ENCODE measurements around the gene PUM1. TPM values are rescaled to one million over a fixed set of nuclear protein-coding genes. Genes with fewer than 3 reads are reported as not detected.
"Not testable (repeated sequence)": the region's sequence is repeated elsewhere in the genome, so short reads cannot be mapped to it uniquely, and the experiment has no call there.

The PUM1 gene
- total and polyA plus RNA-seq, 10 of the 15 experiments (the other 5 are each of a cell fraction or from before 2014, with no cell fraction given): 21.4 to 75.3 (median 42.4) TPM

GRCh38 chr1:30974536-30974935 is 91.0 kb downstream of the PUM1 start:
- WGBS (ENCODE audit: insufficient coverage, insufficient replicate concordance, low lambda C conversion rate, missing lambda C conversion rate): 100% methylated on average over 4 of the region's 4 CpGs
- Histone ChIP-seq H4K20me1 (ENCODE audit: control insufficient read depth, insufficient read depth) (no peaks in the 10 kb centered on the region), H3K36me3 (ENCODE audit: control insufficient read depth in 2 of 2, insufficient read depth in 2 of 2, low read length in 1 of 2) (peaks cover 1 to 15% of the 10 kb centered on the region in 2 experiments; a peak in 3 of 4 replicates), H2AFZ (ENCODE audit: control insufficient read depth, low read depth, low read length) (no peak overlapping the region), H3K79me2 (ENCODE audit: control insufficient read depth, insufficient read depth, low read length) (peaks cover 10% of the 10 kb centered on the region), H3K9me3 (replicated peaks; ENCODE audit: control insufficient read depth, insufficient read depth, low read length) (no peaks in the 10 kb centered on the region), H3K4me3 (no peak overlapping the region), H3K27me3 (replicated peaks in 1 of 2; ENCODE audit: control insufficient read depth in 2 of 2, insufficient read depth in 2 of 2, low read length in 1 of 2) (no peaks in the 10 kb centered on the region), H3K9ac (ENCODE audit: control insufficient read depth, insufficient read depth, low read length) (no peak overlapping the region), H3K4me1 (ENCODE audit: control insufficient read depth, insufficient read depth, low read length) (peaks cover 3% of the 10 kb centered on the region; the same call in 1 of the 2 replicates), H3K4me2 (ENCODE audit: control insufficient read depth, insufficient read depth) (no peak overlapping the region), H3K27ac (ENCODE audit: control insufficient read depth, insufficient read depth) (no peak overlapping the region)
- in situ Hi-C loops (cut with MboI) (no loop called here), intact Hi-C loops (cut with micrococcal nuclease; ENCODE audit: unreplicated experiment) (no loop called here)
- ChIA-PET CTCF (interaction anchor here (0.6 to 1.0 kb wide), 2 partner anchors 17 to 64 kb away, joined by 3 to 4 read pairs; no protein-coding TSS in a partner anchor), RAD21 (ENCODE audit: unreplicated experiment) (no interaction called here), SMC1A (ENCODE audit: uncharacterized antibody, unreplicated experiment) (interaction anchor here (0.7 to 0.9 kb wide), 2 partner anchors 10 to 12 kb away, joined by 3 read pairs; no protein-coding TSS in a partner anchor), POLR2A (no interaction called here)
- FAIRE-seq (no peak), ATAC-seq (no peak), DNase-seq (ENCODE audit: low read depth, low spot score) (no peak)
- TF ChIP-seq BCL11A (IDR thresholded peaks at IDR 0.05; ENCODE audit: low read depth, low read length) (no peak), MTA3 (IDR thresholded peaks at IDR 0.05; ENCODE audit: borderline replicate concordance, low read length) (no peak), ZZZ3 (IDR thresholded peaks at IDR 0.05; ENCODE audit: control insufficient read depth, insufficient read length, low read depth) (no peak), RELA (IDR thresholded peaks at IDR 0.05; ENCODE audit: borderline replicate concordance, partially characterized antibody) (no peak), PKNOX1 (IDR thresholded peaks at IDR 0.05) (no peak), GATAD2B (conservative IDR thresholded peaks at IDR 0.05; ENCODE audit: low read depth) (no peak), ZNF622 (IDR thresholded peaks at IDR 0.05) (no peak), MXI1 (IDR thresholded peaks at IDR 0.05; ENCODE audit: low read depth, low read length) (no peak), HCFC1 (IDR thresholded peaks at IDR 0.05; ENCODE audit: low read length) (no peak), ZNF274 (IDR thresholded peaks at IDR 0.05; ENCODE audit: insufficient read depth, insufficient read length) (no peak), IRF4 (IDR thresholded peaks at IDR 0.05; ENCODE audit: low read depth, low read length) (no peak)
- TF ChIP-seq, protein P1, sequence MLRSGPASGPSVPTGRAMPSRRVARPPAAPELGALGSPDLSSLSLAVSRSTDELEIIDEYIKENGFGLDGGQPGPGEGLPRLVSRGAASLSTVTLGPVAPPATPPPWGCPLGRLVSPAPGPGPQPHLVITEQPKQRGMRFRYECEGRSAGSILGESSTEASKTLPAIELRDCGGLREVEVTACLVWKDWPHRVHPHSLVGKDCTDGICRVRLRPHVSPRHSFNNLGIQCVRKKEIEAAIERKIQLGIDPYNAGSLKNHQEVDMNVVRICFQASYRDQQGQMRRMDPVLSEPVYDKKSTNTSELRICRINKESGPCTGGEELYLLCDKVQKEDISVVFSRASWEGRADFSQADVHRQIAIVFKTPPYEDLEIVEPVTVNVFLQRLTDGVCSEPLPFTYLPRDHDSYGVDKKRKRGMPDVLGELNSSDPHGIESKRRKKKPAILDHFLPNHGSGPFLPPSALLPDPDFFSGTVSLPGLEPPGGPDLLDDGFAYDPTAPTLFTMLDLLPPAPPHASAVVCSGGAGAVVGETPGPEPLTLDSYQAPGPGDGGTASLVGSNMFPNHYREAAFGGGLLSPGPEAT (IDR thresholded peaks at IDR 0.05; ENCODE audit: low read depth): no peak
- no TSS peak for BruUV-seq (replicated peaks)

DNA sequence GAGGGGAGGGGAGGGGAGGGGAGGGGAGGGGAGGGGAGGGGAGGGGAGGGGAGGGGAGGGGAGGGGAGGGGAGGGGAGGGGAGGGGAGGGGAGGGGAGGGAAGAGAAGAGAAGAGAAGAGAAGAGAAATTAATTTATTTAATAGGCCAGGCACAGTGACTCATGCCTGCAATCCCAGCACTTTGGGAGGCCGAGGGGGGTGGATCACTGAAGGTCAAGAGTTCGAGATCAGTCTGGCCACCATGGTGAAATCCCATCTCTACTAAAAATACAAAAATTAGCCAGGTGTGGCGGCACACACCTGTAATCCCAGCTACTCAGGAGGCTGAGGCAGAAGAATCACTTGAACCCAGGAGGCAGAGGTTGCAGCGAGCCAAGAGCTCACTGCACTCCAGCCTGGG is 93.2 kb downstream of the PUM1 start:
- SMC1A ChIA-PET (ENCODE audit: uncharacterized antibody, unreplicated experiment); H3K27ac ChIP-seq (ENCODE audit: control insufficient read depth, insufficient read depth); H3K4me3 ChIP-seq; BruUV-seq (replicated peaks); CTCF ChIA-PET; POLR2A ChIA-PET; H3K4me2 ChIP-seq (ENCODE audit: control insufficient read depth, insufficient read depth); H3K79me2 ChIP-seq (ENCODE audit: control insufficient read depth, insufficient read depth, low read length); H3K9ac ChIP-seq (ENCODE audit: control insufficient read depth, insufficient read depth, low read length); FAIRE-seq; H3K9me3 ChIP-seq (replicated peaks; ENCODE audit: control insufficient read depth, insufficient read depth, low read length); H3K4me1 ChIP-seq (ENCODE audit: control insufficient read depth, insufficient read depth, low read length); H3K27me3 ChIP-seq (replicated peaks in 1 of 2; ENCODE audit: control insufficient read depth in 2 of 2, insufficient read depth in 2 of 2, low read length in 1 of 2); H2AFZ ChIP-seq (ENCODE audit: control insufficient read depth, low read depth, low read length); ATAC-seq; in situ Hi-C loops (cut with MboI); intact Hi-C loops (cut with micrococcal nuclease; ENCODE audit: unreplicated experiment); H4K20me1 ChIP-seq (ENCODE audit: control insufficient read depth, insufficient read depth); RAD21 ChIA-PET (ENCODE audit: unreplicated experiment); DNase-seq (ENCODE audit: low read depth, low spot score): not testable (repeated sequence)
- WGBS (ENCODE audit: insufficient coverage, insufficient replicate concordance, low lambda C conversion rate, missing lambda C conversion rate): 84% methylated on average over 4 of the region's 4 CpGs
- H3K36me3 ChIP-seq (ENCODE audit: control insufficient read depth in 2 of 2, insufficient read depth in 2 of 2, low read length in 1 of 2): peaks cover 3 to 12% of the 10 kb centered on the region in 2 experiments; a peak in 3 of 4 replicates

Data from GM12878 (cell line).